ENCODE measurements around the gene ZNF410.

Gene ZNF410

GRCh38 chr14:73977896-73978295, 91.2 kb downstream of the ZNF410 start:
- TF ChIP-seq ZNF274 (IDR thresholded peaks at IDR 0.05; ENCODE audit: low read depth, low read length) (no peak), SUZ12 (IDR thresholded peaks at IDR 0.05; ENCODE audit: extremely low read depth, insufficient read depth, insufficient read length) (no peak), YY1 (IDR thresholded peaks at IDR 0.05; ENCODE audit: insufficient read depth, insufficient read length) (no peak)
- Histone ChIP-seq H3K27me3 (ENCODE audit: insufficient read depth, insufficient read length) (no peaks in the 10 kb centered on the region), H3K4me3 (ENCODE audit: insufficient read length, low read depth) (no peak overlapping the region), H3K9ac (ENCODE audit: insufficient read length, low read depth) (no peak overlapping the region), H3K36me3 (ENCODE audit: insufficient read depth, insufficient read length, low read length) (peaks cover 7% of the 10 kb centered on the region), H3K9me3 (ENCODE audit: insufficient read depth, low read length) (no peaks in the 10 kb centered on the region), H3K4me1 (ENCODE audit: insufficient read depth, insufficient read length) (no peaks in the 10 kb centered on the region)
- no peak for DNase-seq (ENCODE audit: low read depth, low spot score)
